ENCODE results near the gene ZMPSTE24. TPM values are rescaled to one million over a fixed set of nuclear protein-coding genes. Genes with fewer than 3 reads are reported as not detected.

ZMPSTE24 gene
- total RNA-seq, 3 donors from 2014 or later (not counting 1 experiment from before 2014, with no cell fraction given) = 15.3 to 19.5 (median 19.3) TPM

GRCh38 chr1:40303051-40303771, 45.2 kb downstream of the ZMPSTE24 start:
- H3K4me3 ChIP-seq (ENCODE audit: low read length) = no peak overlapping the region
- Mint-ChIP-seq H3K27me3 (ENCODE audit: low read depth in 2 of 2) (no peaks in the 10 kb centered on the region), H3K27ac (no peak overlapping the region), H3K4me1 (no peaks in the 10 kb centered on the region), H3K4me3 (no peak overlapping the region), H3K36me3 (no peaks in the 10 kb centered on the region), H3K9me3 (no peaks in the 10 kb centered on the region)
- TF ChIP-seq CTCF (IDR thresholded peaks at IDR 0.05) = no peak
- H3K4me1 ChIP-seq (ENCODE audit: control insufficient read depth, insufficient read depth, low read length) = no peaks in the 10 kb centered on the region
- WGBS (ENCODE audit: insufficient coverage) = 97% methylated on average over 38 of the region's 38 CpGs
- DNase-seq (no peak), ATAC-seq (no peak)
- no peaks in the 10 kb centered on the region for H3K9me3 ChIP-seq (ENCODE audit: control insufficient read depth, insufficient read depth, low read length)
- no peaks in the 10 kb centered on the region for H3K27me3 ChIP-seq (ENCODE audit: control insufficient read depth, insufficient read depth, low read length)
- H3K27ac ChIP-seq (ENCODE audit: low read length) = no peak overlapping the region
- H3K36me3 ChIP-seq (ENCODE audit: control insufficient read depth, insufficient read depth, low read length) = no peaks in the 10 kb centered on the region
- intact Hi-C loops (cut with micrococcal nuclease) = no loop called here

GRCh38 chr1:40303790-40304189, 45.8 kb downstream of the ZMPSTE24 start:
- H3K9me3 ChIP-seq (ENCODE audit: control insufficient read depth, insufficient read depth, low read length) = no peaks in the 10 kb centered on the region
- H3K9me3 Mint-ChIP-seq = no peaks in the 10 kb centered on the region
- H3K4me3 ChIP-seq (ENCODE audit: low read length) = no peak overlapping the region
- no peaks in the 10 kb centered on the region for H3K4me1 ChIP-seq (ENCODE audit: control insufficient read depth, insufficient read depth, low read length)
- TF ChIP-seq CTCF (IDR thresholded peaks at IDR 0.05) = no peak
- no peak overlapping the region for H3K4me3 Mint-ChIP-seq
- ATAC-seq (no peak), DNase-seq (no peak)
- no peaks in the 10 kb centered on the region for H3K27me3 Mint-ChIP-seq (ENCODE audit: low read depth in 2 of 2)
- H3K27me3 ChIP-seq (ENCODE audit: control insufficient read depth, insufficient read depth, low read length) = no peaks in the 10 kb centered on the region
- no peaks in the 10 kb centered on the region for H3K4me1 Mint-ChIP-seq
- H3K36me3 ChIP-seq (ENCODE audit: control insufficient read depth, insufficient read depth, low read length) = no peaks in the 10 kb centered on the region
- WGBS (ENCODE audit: insufficient coverage) = 94% methylated on average over 33 of the region's 33 CpGs
- no peak overlapping the region for H3K27ac ChIP-seq (ENCODE audit: low read length)
- H3K27ac Mint-ChIP-seq = no peak overlapping the region
- H3K36me3 Mint-ChIP-seq = no peaks in the 10 kb centered on the region
- intact Hi-C loops (cut with micrococcal nuclease) = no loop called here

- TF ChIP-seq CTCF (IDR thresholded peaks at IDR 0.05) = no peak
- H3K27me3 Mint-ChIP-seq (ENCODE audit: low read depth in 2 of 2) = no peaks in the 10 kb centered on the region
- no peak overlapping the region for H3K27ac Mint-ChIP-seq
- Histone ChIP-seq H3K4me3 (ENCODE audit: low read length) (no peak overlapping the region), H3K4me1 (ENCODE audit: control insufficient read depth, insufficient read depth, low read length) (no peaks in the 10 kb centered on the region), H3K27ac (ENCODE audit: low read length) (no peak overlapping the region), H3K27me3 (ENCODE audit: control insufficient read depth, insufficient read depth, low read length) (no peaks in the 10 kb centered on the region), H3K9me3 (ENCODE audit: control insufficient read depth, insufficient read depth, low read length) (no peaks in the 10 kb centered on the region), H3K36me3 (ENCODE audit: control insufficient read depth, insufficient read depth, low read length) (no peaks in the 10 kb centered on the region)
- no peak for ATAC-seq
- no peak overlapping the region for H3K4me3 Mint-ChIP-seq
- DNase-seq = no peak
- H3K9me3 Mint-ChIP-seq = no peaks in the 10 kb centered on the region
- intact Hi-C loops (cut with micrococcal nuclease) = no loop called here
- H3K4me1 Mint-ChIP-seq = no peaks in the 10 kb centered on the region
- WGBS (ENCODE audit: insufficient coverage) = 92% methylated on average over 4 of the region's 5 CpGs
- H3K36me3 Mint-ChIP-seq = no peaks in the 10 kb centered on the region
Measured at GRCh38 chr1:40305451-40305850, 47.4 kb downstream of the ZMPSTE24 start.

DNA sequence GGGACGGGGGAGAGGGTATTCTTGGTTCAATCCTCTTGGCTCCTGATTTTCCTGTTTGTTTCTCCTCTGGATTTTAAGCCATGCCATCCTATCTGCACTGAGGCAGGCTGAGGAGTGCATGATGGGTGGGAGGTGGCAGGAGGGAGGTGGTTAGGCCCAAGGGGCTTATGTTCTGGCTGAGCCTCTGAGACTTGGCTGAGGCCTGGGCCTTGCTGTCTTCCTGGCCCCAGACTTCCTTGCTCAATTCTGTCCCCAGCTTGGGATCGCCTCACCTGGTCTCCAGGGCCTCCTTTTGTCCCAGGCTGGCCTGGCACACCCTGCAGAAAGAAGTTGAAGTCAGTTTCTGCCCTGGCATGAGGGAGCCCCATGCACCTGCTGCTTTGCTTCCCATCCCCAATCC, 47.8 kb downstream of the ZMPSTE24 start:
- no peak for ATAC-seq
- H3K4me1 ChIP-seq (ENCODE audit: control insufficient read depth, insufficient read depth, low read length) = no peaks in the 10 kb centered on the region
- H3K36me3 Mint-ChIP-seq = no peaks in the 10 kb centered on the region
- no peak for DNase-seq
- no peaks in the 10 kb centered on the region for H3K27me3 ChIP-seq (ENCODE audit: control insufficient read depth, insufficient read depth, low read length)
- no peak overlapping the region for H3K4me3 ChIP-seq (ENCODE audit: low read length)
- no peaks in the 10 kb centered on the region for H3K27me3 Mint-ChIP-seq (ENCODE audit: low read depth in 2 of 2)
- TF ChIP-seq CTCF (IDR thresholded peaks at IDR 0.05) = no peak
- H3K9me3 ChIP-seq (ENCODE audit: control insufficient read depth, insufficient read depth, low read length) = no peaks in the 10 kb centered on the region
- H3K27ac ChIP-seq (ENCODE audit: low read length) = no peak overlapping the region
- no peak overlapping the region for H3K27ac Mint-ChIP-seq
- no peak overlapping the region for H3K4me3 Mint-ChIP-seq
- H3K36me3 ChIP-seq (ENCODE audit: control insufficient read depth, insufficient read depth, low read length) = no peaks in the 10 kb centered on the region
- intact Hi-C loops (cut with micrococcal nuclease) = no loop called here
- 94% methylated on average over 2 of the region's 2 CpGs for WGBS (ENCODE audit: insufficient coverage)
- no peaks in the 10 kb centered on the region for H3K4me1 Mint-ChIP-seq
- H3K9me3 Mint-ChIP-seq = no peaks in the 10 kb centered on the region
